HepG2 (cell line): ENCODE data around the gene MPC2. TPM values are rescaled to one million over a fixed set of nuclear protein-coding genes. Genes with fewer than 3 reads are reported as not detected.
A peak's percentile ranks its signal among the peaks of the same experiment; 100 is the strongest.

ENCODE experiments used
- CEBPG ChIP-seq: IDR thresholded peaks from 2 replicates; pipeline ENCODE4 v1.6.1; 2016
- EP300 ChIP-seq, 3 experiments: sonication (generic) in 1 of 3; formaldehyde crosslinking in 1 of 3; IDR thresholded peaks; 2 replicates each; pipeline versions ENCODE4 v1.5.1 to v1.6.1; 2011 to 2020; ENCODE audit warnings: low read depth in 2 of 3, low read length in 2 of 3, borderline replicate concordance in 1 of 3, improper control_type of control experiment in 1 of 3, mild to moderate bottlenecking in 1 of 3, missing genetic modification reagents in 1 of 3, moderate library complexity in 1 of 3
- FOXA1 ChIP-seq, 2 experiments: fragments of 450-650 bp in 1 of 2; sonication (generic) in 1 of 2; formaldehyde crosslinking in 1 of 2; IDR thresholded peaks; 2 replicates each; pipeline versions ENCODE4 v1.4.0 to v1.6.1; 2016 to 2020; ENCODE audit warnings: missing genetic modification reagents in 1 of 2
- HOXA5 ChIP-seq: sonication (generic); formaldehyde crosslinking; IDR thresholded peaks from 2 replicates; pipeline ENCODE4 v1.4.0; 2020; ENCODE audit warnings: missing genetic modification reagents
- KDM2A ChIP-seq: sonication (generic); formaldehyde crosslinking; IDR thresholded peaks from 2 replicates; pipeline ENCODE4 v1.4.0; 2020; ENCODE audit warnings: low read depth, missing genetic modification reagents, borderline replicate concordance
- MXD4 ChIP-seq: IDR thresholded peaks from 2 replicates; pipeline ENCODE4 v1.6.1; 2016; ENCODE audit warnings: mild to moderate bottlenecking, missing biosample characterization, missing genetic modification reagents
- NR2F2 ChIP-seq: IDR thresholded peaks from 2 replicates; pipeline ENCODE4 v1.6.1; 2012; ENCODE audit warnings: low read depth, inconsistent platforms, borderline replicate concordance
- SALL1 ChIP-seq: sonication (generic); formaldehyde crosslinking; IDR thresholded peaks from 2 replicates; pipeline ENCODE4 v1.8.0; 2022; ENCODE audit warnings: mild to moderate bottlenecking, missing genetic modification reagents
- SOX5 ChIP-seq: IDR thresholded peaks from 2 replicates; pipeline ENCODE4 v1.6.1; 2016; ENCODE audit warnings: borderline replicate concordance
- ZNF737 ChIP-seq: sonication (generic); formaldehyde crosslinking; IDR thresholded peaks from 2 replicates; pipeline ENCODE4 v1.5.0; 2020; ENCODE audit warnings: missing genetic modification reagents, mild to moderate bottlenecking, borderline replicate concordance
- ZNF781 ChIP-seq: sonication (generic); formaldehyde crosslinking; IDR thresholded peaks from 2 replicates; pipeline ENCODE4 v1.5.1; 2020; ENCODE audit warnings: borderline replicate concordance, mild to moderate bottlenecking, missing genetic modification reagents; ENCODE audit errors: not compliant biosample characterization
- ZSCAN30 ChIP-seq: sonication (generic); formaldehyde crosslinking; IDR thresholded peaks from 2 replicates; pipeline ENCODE4 v1.5.0; 2020; ENCODE audit warnings: mild to moderate bottlenecking, missing genetic modification reagents
- polyA plus RNA-seq, 8 experiments: library from polyadenylated mRNA; depleted of rRNA in 3 of 8; stranded (reverse) in 7 of 8; unstranded in 1 of 8; fragments of >200 nt; fragmentation: Illumina TruSeq in 4 of 8; extraction: Trizol in 4 of 8; gene quantifications; 2 replicates each; pipeline versions ENCODE4 v1.2.1 to v1.2.3, GENCODE V29; 2011 to 2016; ENCODE audit warnings: low read depth in 4 of 8, missing spikeins in 1 of 8, mixed read lengths in 1 of 8; ENCODE audit not compliant: insufficient read depth in 1 of 8
- total RNA-seq, 5 experiments: library from RNA; depleted of rRNA; stranded (reverse); fragments of >200 nt; fragmentation: Illumina TruSeq; extraction: Trizol; gene quantifications; 2 replicates each; pipeline ENCODE4 v1.2.3, GENCODE V29; 2016; ENCODE audit warnings: low read depth in 1 of 5
- TF ChIP-seq, protein P1 (sequence below): sonication (generic); formaldehyde crosslinking; IDR thresholded peaks from 2 replicates; pipeline ENCODE4 v1.9.0; 2022; ENCODE audit warnings: missing genetic modification reagents, mild to moderate bottlenecking, borderline replicate concordance
- TF ChIP-seq, protein P2 (sequence below): sonication (generic); formaldehyde crosslinking; IDR thresholded peaks from 2 replicates; pipeline ENCODE4 v1.4.0; 2020; ENCODE audit warnings: mild to moderate bottlenecking, missing genetic modification reagents, borderline replicate concordance
- TF ChIP-seq, protein P3 (sequence below): sonication (generic); formaldehyde crosslinking; conservative IDR thresholded peaks from 2 replicates; pipeline ENCODE4 v1.4.0; 2020; ENCODE audit warnings: missing genetic modification reagents
- TF ChIP-seq, protein P4 (sequence below): sonication (generic); formaldehyde crosslinking; conservative IDR thresholded peaks from 2 replicates; pipeline ENCODE4 v1.5.0; 2020; ENCODE audit warnings: missing genetic modification reagents
- TF ChIP-seq, protein P5 (sequence below): sonication (generic); formaldehyde crosslinking; IDR thresholded peaks from 2 replicates; pipeline ENCODE4 v1.5.0; 2020; ENCODE audit warnings: missing genetic modification reagents, mild to moderate bottlenecking, borderline replicate concordance

The MPC2 gene
- total and polyA plus RNA-seq, 2 of the 13 experiments (the other 11 are each of a cell fraction or from before 2014, with no cell fraction given) = 38.8 to 136 TPM

DNA sequence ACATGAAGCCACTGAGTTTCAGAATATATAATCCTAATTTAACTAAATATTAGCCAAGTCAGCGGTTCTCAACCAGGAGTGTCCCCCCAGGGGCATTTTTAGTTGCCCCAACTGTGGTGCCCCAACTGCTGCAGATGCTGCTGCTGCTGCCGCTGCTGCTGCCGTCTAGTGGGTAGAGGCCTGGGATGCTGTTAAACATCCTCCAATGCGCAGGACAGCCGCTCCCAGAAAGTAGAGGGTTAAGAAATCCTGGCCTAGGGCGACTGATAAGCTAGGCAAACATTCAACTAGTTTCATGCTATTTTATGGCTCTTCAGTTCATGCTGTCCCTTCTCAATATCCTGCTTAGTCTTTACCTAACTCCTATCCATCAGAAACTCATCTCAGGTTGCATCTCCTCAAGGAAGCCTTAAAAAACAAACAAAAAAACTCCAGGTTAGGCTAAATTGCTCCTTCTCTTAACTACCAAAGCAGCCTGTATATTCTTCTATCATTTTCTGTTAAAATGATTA is 10.3 kb downstream of the MPC2 start (continued):
- TF ChIP-seq, protein P1, sequence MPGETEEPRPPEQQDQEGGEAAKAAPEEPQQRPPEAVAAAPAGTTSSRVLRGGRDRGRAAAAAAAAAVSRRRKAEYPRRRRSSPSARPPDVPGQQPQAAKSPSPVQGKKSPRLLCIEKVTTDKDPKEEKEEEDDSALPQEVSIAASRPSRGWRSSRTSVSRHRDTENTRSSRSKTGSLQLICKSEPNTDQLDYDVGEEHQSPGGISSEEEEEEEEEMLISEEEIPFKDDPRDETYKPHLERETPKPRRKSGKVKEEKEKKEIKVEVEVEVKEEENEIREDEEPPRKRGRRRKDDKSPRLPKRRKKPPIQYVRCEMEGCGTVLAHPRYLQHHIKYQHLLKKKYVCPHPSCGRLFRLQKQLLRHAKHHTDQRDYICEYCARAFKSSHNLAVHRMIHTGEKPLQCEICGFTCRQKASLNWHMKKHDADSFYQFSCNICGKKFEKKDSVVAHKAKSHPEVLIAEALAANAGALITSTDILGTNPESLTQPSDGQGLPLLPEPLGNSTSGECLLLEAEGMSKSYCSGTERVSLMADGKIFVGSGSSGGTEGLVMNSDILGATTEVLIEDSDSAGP (CRISPR knock-in tag) = peak; percentile 51; the same call in 1 of the 2 replicates
- no peak for TF ChIP-seq ZNF781 (CRISPR knock-in tag)
- TF ChIP-seq MXD4 (CRISPR knock-in tag) = no peak
- no peak for TF ChIP-seq FOXA1 (IDR thresholded peaks at IDR 0.05)
- TF ChIP-seq FOXA1 (CRISPR knock-in tag; IDR thresholded peaks at IDR 0.05) = peak; percentile 58; the same call in 1 of the 2 replicates
- TF ChIP-seq NR2F2 = 0 out of 2 replicates have a peak, but pooled peaks have one; percentile 13
- TF ChIP-seq, protein P2, sequence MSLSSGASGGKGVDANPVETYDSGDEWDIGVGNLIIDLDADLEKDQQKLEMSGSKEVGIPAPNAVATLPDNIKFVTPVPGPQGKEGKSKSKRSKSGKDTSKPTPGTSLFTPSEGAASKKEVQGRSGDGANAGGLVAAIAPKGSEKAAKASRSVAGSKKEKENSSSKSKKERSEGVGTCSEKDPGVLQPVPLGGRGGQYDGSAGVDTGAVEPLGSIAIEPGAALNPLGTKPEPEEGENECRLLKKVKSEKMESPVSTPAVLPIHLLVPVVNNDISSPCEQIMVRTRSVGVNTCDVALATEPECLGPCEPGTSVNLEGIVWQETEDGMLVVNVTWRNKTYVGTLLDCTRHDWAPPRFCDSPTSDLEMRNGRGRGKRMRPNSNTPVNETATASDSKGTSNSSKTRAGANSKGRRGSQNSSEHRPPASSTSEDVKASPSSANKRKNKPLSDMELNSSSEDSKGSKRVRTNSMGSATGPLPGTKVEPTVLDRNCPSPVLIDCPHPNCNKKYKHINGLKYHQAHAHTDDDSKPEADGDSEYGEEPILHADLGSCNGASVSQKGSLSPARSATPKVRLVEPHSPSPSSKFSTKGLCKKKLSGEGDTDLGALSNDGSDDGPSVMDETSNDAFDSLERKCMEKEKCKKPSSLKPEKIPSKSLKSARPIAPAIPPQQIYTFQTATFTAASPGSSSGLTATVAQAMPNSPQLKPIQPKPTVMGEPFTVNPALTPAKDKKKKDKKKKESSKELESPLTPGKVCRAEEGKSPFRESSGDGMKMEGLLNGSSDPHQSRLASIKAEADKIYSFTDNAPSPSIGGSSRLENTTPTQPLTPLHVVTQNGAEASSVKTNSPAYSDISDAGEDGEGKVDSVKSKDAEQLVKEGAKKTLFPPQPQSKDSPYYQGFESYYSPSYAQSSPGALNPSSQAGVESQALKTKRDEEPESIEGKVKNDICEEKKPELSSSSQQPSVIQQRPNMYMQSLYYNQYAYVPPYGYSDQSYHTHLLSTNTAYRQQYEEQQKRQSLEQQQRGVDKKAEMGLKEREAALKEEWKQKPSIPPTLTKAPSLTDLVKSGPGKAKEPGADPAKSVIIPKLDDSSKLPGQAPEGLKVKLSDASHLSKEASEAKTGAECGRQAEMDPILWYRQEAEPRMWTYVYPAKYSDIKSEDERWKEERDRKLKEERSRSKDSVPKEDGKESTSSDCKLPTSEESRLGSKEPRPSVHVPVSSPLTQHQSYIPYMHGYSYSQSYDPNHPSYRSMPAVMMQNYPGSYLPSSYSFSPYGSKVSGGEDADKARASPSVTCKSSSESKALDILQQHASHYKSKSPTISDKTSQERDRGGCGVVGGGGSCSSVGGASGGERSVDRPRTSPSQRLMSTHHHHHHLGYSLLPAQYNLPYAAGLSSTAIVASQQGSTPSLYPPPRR (CRISPR knock-in tag) = peak; percentile 44; the same call in 1 of the 2 replicates
- TF ChIP-seq KDM2A (CRISPR knock-in tag) = peak; percentile 53; the same call in 1 of the 2 replicates
- TF ChIP-seq, protein P3, sequence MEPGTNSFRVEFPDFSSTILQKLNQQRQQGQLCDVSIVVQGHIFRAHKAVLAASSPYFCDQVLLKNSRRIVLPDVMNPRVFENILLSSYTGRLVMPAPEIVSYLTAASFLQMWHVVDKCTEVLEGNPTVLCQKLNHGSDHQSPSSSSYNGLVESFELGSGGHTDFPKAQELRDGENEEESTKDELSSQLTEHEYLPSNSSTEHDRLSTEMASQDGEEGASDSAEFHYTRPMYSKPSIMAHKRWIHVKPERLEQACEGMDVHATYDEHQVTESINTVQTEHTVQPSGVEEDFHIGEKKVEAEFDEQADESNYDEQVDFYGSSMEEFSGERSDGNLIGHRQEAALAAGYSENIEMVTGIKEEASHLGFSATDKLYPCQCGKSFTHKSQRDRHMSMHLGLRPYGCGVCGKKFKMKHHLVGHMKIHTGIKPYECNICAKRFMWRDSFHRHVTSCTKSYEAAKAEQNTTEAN (CRISPR knock-in tag) = no peak
- TF ChIP-seq, protein P4, sequence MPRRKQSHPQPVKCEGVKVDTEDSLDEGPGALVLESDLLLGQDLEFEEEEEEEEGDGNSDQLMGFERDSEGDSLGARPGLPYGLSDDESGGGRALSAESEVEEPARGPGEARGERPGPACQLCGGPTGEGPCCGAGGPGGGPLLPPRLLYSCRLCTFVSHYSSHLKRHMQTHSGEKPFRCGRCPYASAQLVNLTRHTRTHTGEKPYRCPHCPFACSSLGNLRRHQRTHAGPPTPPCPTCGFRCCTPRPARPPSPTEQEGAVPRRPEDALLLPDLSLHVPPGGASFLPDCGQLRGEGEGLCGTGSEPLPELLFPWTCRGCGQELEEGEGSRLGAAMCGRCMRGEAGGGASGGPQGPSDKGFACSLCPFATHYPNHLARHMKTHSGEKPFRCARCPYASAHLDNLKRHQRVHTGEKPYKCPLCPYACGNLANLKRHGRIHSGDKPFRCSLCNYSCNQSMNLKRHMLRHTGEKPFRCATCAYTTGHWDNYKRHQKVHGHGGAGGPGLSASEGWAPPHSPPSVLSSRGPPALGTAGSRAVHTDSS (CRISPR knock-in tag) = no peak
- TF ChIP-seq ZNF737 (CRISPR knock-in tag) = no peak
- TF ChIP-seq SOX5 (CRISPR knock-in tag) = 0 out of 2 replicates have a peak, but pooled peaks have one; percentile 15
- peak; percentile 35; the same call in 1 of the 2 replicates for TF ChIP-seq HOXA5 (CRISPR knock-in tag)
- TF ChIP-seq, protein P5, sequence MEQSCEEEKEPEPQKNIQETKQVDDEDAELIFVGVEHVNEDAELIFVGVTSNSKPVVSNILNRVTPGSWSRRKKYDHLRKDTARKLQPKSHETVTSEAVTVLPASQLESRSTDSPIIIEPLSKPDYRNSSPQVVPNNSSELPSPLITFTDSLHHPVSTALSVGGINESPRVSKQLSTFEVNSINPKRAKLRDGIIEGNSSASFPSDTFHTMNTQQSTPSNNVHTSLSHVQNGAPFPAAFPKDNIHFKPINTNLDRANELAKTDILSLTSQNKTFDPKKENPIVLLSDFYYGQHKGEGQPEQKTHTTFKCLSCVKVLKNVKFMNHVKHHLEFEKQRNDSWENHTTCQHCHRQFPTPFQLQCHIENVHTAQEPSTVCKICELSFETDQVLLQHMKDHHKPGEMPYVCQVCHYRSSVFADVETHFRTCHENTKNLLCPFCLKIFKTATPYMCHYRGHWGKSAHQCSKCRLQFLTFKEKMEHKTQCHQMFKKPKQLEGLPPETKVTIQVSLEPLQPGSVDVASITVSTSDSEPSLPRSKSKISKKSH (CRISPR knock-in tag) = no peak
- peak; percentile 66 for TF ChIP-seq CEBPG (CRISPR knock-in tag)
- TF ChIP-seq SALL1 (CRISPR knock-in tag) = peak; percentile 86
- peak in 1 of 2 experiments; percentile 44; a peak in 1 of 4 replicates for TF ChIP-seq EP300 (IDR thresholded peaks at IDR 0.05; ENCODE audit: low read depth in 2 of 2, low read length in 2 of 2)
- no peak for TF ChIP-seq EP300 (CRISPR knock-in tag; IDR thresholded peaks at IDR 0.05; ENCODE audit: borderline replicate concordance)
- no peak for TF ChIP-seq ZSCAN30 (CRISPR knock-in tag)
